ENCODE measurements around the gene DSN1. TPM values are rescaled to one million over a fixed set of nuclear protein-coding genes. Genes with fewer than 3 reads are reported as not detected.

The DSN1 gene
- total and polyA plus RNA-seq, 10 of the 15 experiments (the other 5 are each of a cell fraction or from before 2014, with no cell fraction given): 15.3 to 33.1 (median 21.7) TPM

- TF ChIP-seq, protein P1, sequence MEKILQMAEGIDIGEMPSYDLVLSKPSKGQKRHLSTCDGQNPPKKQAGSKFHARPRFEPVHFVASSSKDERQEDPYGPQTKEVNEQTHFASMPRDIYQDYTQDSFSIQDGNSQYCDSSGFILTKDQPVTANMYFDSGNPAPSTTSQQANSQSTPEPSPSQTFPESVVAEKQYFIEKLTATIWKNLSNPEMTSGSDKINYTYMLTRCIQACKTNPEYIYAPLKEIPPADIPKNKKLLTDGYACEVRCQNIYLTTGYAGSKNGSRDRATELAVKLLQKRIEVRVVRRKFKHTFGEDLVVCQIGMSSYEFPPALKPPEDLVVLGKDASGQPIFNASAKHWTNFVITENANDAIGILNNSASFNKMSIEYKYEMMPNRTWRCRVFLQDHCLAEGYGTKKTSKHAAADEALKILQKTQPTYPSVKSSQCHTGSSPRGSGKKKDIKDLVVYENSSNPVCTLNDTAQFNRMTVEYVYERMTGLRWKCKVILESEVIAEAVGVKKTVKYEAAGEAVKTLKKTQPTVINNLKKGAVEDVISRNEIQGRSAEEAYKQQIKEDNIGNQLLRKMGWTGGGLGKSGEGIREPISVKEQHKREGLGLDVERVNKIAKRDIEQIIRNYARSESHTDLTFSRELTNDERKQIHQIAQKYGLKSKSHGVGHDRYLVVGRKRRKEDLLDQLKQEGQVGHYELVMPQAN (conservative IDR thresholded peaks at IDR 0.05): no peak
- no peak for TF ChIP-seq SMAD5 (IDR thresholded peaks at IDR 0.05; ENCODE audit: low read depth)
- TF ChIP-seq, protein P2, sequence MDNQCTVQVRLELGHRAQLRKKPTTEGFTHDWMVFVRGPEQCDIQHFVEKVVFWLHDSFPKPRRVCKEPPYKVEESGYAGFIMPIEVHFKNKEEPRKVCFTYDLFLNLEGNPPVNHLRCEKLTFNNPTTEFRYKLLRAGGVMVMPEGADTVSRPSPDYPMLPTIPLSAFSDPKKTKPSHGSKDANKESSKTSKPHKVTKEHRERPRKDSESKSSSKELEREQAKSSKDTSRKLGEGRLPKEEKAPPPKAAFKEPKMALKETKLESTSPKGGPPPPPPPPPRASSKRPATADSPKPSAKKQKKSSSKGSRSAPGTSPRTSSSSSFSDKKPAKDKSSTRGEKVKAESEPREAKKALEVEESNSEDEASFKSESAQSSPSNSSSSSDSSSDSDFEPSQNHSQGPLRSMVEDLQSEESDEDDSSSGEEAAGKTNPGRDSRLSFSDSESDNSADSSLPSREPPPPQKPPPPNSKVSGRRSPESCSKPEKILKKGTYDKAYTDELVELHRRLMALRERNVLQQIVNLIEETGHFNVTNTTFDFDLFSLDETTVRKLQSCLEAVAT (IDR thresholded peaks at IDR 0.05): no peak
- TF ChIP-seq ZZZ3 (IDR thresholded peaks at IDR 0.05; ENCODE audit: control insufficient read depth, insufficient read length, low read depth): no peak
- TF ChIP-seq, protein P3, sequence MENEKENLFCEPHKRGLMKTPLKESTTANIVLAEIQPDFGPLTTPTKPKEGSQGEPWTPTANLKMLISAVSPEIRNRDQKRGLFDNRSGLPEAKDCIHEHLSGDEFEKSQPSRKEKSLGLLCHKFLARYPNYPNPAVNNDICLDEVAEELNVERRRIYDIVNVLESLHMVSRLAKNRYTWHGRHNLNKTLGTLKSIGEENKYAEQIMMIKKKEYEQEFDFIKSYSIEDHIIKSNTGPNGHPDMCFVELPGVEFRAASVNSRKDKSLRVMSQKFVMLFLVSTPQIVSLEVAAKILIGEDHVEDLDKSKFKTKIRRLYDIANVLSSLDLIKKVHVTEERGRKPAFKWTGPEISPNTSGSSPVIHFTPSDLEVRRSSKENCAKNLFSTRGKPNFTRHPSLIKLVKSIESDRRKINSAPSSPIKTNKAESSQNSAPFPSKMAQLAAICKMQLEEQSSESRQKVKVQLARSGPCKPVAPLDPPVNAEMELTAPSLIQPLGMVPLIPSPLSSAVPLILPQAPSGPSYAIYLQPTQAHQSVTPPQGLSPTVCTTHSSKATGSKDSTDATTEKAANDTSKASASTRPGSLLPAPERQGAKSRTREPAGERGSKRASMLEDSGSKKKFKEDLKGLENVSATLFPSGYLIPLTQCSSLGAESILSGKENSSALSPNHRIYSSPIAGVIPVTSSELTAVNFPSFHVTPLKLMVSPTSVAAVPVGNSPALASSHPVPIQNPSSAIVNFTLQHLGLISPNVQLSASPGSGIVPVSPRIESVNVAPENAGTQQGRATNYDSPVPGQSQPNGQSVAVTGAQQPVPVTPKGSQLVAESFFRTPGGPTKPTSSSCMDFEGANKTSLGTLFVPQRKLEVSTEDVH (IDR thresholded peaks at IDR 0.05; ENCODE audit: low read depth, partially characterized antibody): no peak
- TF ChIP-seq, protein P4, sequence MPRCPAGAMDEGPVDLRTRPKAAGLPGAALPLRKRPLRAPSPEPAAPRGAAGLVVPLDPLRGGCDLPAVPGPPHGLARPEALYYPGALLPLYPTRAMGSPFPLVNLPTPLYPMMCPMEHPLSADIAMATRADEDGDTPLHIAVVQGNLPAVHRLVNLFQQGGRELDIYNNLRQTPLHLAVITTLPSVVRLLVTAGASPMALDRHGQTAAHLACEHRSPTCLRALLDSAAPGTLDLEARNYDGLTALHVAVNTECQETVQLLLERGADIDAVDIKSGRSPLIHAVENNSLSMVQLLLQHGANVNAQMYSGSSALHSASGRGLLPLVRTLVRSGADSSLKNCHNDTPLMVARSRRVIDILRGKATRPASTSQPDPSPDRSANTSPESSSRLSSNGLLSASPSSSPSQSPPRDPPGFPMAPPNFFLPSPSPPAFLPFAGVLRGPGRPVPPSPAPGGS (IDR thresholded peaks at IDR 0.05; ENCODE audit: borderline replicate concordance, insufficient read depth, low read depth, low read length, poor library complexity, severe bottlenecking): no peak
- TF ChIP-seq ZBTB4 (CRISPR knock-in tag; IDR thresholded peaks at IDR 0.05): no peak
- TF ChIP-seq CTCF (IDR thresholded peaks at IDR 0.05 in 2 of 3, conservative IDR thresholded peaks at IDR 0.05 in 1 of 3; ENCODE audit: control insufficient read depth in 2 of 3, extremely low read depth in 1 of 3, insufficient read depth in 1 of 3, low read depth in 3 of 3, low read length in 3 of 3): no peak
- TF ChIP-seq ZBTB33 (IDR thresholded peaks at IDR 0.05): no peak
Measured at GRCh38 chr20:36770680-36771079, 2.9 kb downstream of the DSN1 start (continued).
